Esophagus (tissue), 2 donors: ENCODE measurements around the gene C6orf58. TPM values are rescaled to one million over a fixed set of nuclear protein-coding genes. Genes with fewer than 3 reads are reported as not detected.

ENCODE experiments used
- H3K27ac ChIP-seq, 2 donors: one replicate each; pipeline ENCODE4 v1.5.1; 2013; ENCODE audit warnings: low read depth in 2 of 2, mild to moderate bottlenecking in 2 of 2, inconsistent platforms in 1 of 2, low read length in 1 of 2, moderate library complexity in 1 of 2
- H3K27me3 ChIP-seq, 2 donors: one replicate each; pipeline ENCODE4 v1.6.1; 2013; ENCODE audit warnings: low read length in 2 of 2, control low read depth in 1 of 2, mild to moderate bottlenecking in 1 of 2; ENCODE audit not compliant: insufficient read depth in 2 of 2, control insufficient read depth in 1 of 2
- H3K36me3 ChIP-seq, 2 donors: one replicate each; pipeline ENCODE4 v1.6.1; 2013; ENCODE audit warnings: low read length in 1 of 2; ENCODE audit not compliant: control insufficient read depth in 2 of 2, insufficient read depth in 2 of 2
- H3K4me1 ChIP-seq, 2 donors: one replicate each; pipeline ENCODE4 v1.6.1; 2013; ENCODE audit warnings: low read length in 1 of 2; ENCODE audit not compliant: control insufficient read depth in 2 of 2, insufficient read depth in 2 of 2
- H3K4me3 ChIP-seq, 2 donors: one replicate each; pipeline ENCODE4 v1.5.1; 2013; ENCODE audit warnings: low read length in 2 of 2, mild to moderate bottlenecking in 2 of 2, low read depth in 1 of 2, moderate library complexity in 1 of 2
- H3K9me3 ChIP-seq, 2 donors: one replicate each; pipeline ENCODE4 v1.6.1; 2013; ENCODE audit warnings: mild to moderate bottlenecking in 2 of 2, low read depth in 1 of 2, low read length in 1 of 2, moderate library complexity in 1 of 2; ENCODE audit not compliant: control insufficient read depth in 2 of 2, insufficient read depth in 1 of 2
- WGBS, 2 donors: extraction: QIAGEN DNeasy Blood & Tissue Kit; methylation state at CpG; one replicate each; pipeline ENCODE4 v1.1.7; 2013; 5-methylcytosine and 5-hydroxymethylcytosine counted together
- polyA plus RNA-seq, 2 donors: library from polyadenylated mRNA; stranded (reverse); fragments of 200-250 nt; gene quantifications; one replicate each; pipeline ENCODE4 v1.2.3, GENCODE V29; 2013
- donor health status: healthy with polysubstance abuse.
- donor health status: Bipolar disorder and iron deficiency.

Gene C6orf58
- polyA plus RNA-seq, 2 donors: not detected

DNA sequence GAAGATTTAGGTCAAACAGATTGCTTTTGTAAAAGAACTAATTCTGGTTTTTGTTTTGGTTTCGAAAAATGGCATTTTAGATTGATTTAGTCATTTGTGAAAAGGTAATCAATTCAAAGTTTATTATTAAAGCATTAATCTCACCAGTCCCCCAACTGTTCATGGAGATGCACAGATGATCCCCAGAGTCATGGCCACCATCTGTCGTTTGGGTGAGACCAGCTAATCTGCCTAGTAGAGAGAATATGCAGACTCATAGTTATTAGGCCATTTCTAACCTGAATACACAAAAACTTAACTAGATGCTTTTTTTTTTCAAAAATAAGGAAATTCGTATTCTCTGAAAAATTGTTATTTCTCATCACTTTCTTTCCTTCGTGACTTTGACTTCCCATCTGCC, 58.1 kb downstream of the C6orf58 start:
- Histone ChIP-seq H3K4me1 (no peaks in the 10 kb centered on the region), H3K9me3 (no peaks in the 10 kb centered on the region), H3K27ac (no peak overlapping the region), H3K27me3 (no peaks in the 10 kb centered on the region), H3K4me3 (no peak overlapping the region), H3K36me3 (no peaks in the 10 kb centered on the region)
- 77 to 85% methylated on average over 4 of the region's 4 CpGs for WGBS, 2 donors

DNA sequence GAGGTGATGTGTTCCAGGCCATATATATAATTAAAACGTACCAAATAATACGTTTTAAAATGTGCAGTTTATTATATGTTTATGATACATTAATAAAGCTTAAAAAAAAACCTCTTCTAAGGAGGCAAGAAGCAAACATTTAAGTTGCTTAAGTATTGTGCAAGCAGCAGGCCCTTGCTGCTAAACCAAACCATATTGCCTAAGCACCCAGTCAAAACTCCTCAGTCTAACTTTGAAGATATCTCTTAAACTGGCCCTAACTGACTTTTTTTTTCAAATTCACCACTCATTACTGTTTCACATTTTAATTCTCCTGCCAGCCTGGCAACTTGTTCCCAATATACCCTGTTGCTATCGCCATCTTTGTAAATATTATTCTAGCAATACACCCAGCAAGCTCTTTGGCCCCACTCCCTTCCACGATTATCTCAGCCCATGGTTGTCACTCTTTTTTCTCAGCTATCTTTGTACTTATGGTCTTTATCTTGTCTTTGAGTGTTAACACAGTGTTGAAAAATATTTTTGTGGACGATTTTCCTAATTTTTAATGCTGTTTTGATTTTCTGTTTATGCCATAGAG, 60.9 kb downstream of the C6orf58 start:
- Histone ChIP-seq H3K9me3 (no peaks in the 10 kb centered on the region), H3K27ac (no peak overlapping the region), H3K4me3 (no peak overlapping the region), H3K27me3 (no peaks in the 10 kb centered on the region), H3K4me1 (no peaks in the 10 kb centered on the region), H3K36me3 (no peaks in the 10 kb centered on the region)
- WGBS, 2 donors: 58 to 60% methylated on average over 5 of the region's 5 CpGs

Other genes starting within 250 kb of the C6orf58 start
- 10 to 100 TPM; 16.9 to 30.4 TPM for gene ECHDC1, start 233.6 kb upstream of the C6orf58 start, polyA plus RNA-seq
- gene KIAA0408, start 117.8 kb upstream of the C6orf58 start, polyA plus RNA-seq: 1 to 10 TPM; 1.3 to 2.1 TPM